IPS-18a (cell line): ENCODE measurements around the gene OPA1.

Experiments used
- H3K27ac ChIP-seq: one replicate; pipeline ENCODE4 v1.5.1; 2013; ENCODE audit warnings: low read length
- H3K27me3 ChIP-seq: one replicate; pipeline ENCODE4 v1.6.1; 2013; ENCODE audit warnings: mild to moderate bottlenecking, low read length; ENCODE audit not compliant: control insufficient read depth, insufficient read depth
- H3K36me3 ChIP-seq: one replicate; pipeline ENCODE4 v1.6.1; 2013; ENCODE audit warnings: low read depth, low read length; ENCODE audit not compliant: control insufficient read depth
- H3K4me1 ChIP-seq: one replicate; pipeline ENCODE4 v1.6.1; 2013; ENCODE audit warnings: low read depth, low read length; ENCODE audit not compliant: control insufficient read depth
- H3K4me3 ChIP-seq: one replicate; pipeline ENCODE4 v1.5.1; 2013; ENCODE audit warnings: low read length
- H3K9ac ChIP-seq: one replicate; pipeline ENCODE4 v1.6.1; 2013; ENCODE audit warnings: mild to moderate bottlenecking, low read length, moderate library complexity
- H3K9me3 ChIP-seq: one replicate; pipeline ENCODE4 v1.6.1; 2013; ENCODE audit warnings: low read depth, low read length; ENCODE audit not compliant: control insufficient read depth

The OPA1 gene

GRCh38 chr3:193681631-193682030 lies 88.6 kb downstream of the OPA1 start:
- Histone ChIP-seq H3K4me1 (peaks cover 5% of the 10 kb centered on the region), H3K9me3 (no peaks in the 10 kb centered on the region), H3K9ac (no peak overlapping the region), H3K4me3 (no peak overlapping the region), H3K27ac (no peak overlapping the region), H3K27me3 (no peaks in the 10 kb centered on the region), H3K36me3 (no peaks in the 10 kb centered on the region)

GRCh38 chr3:193686665-193687483 lies 93.9 kb downstream of the OPA1 start:
- Histone ChIP-seq H3K4me1 (no peaks in the 10 kb centered on the region), H3K4me3 (no peak overlapping the region), H3K9me3 (no peaks in the 10 kb centered on the region), H3K27me3 (no peaks in the 10 kb centered on the region), H3K27ac (no peak overlapping the region), H3K9ac (no peak overlapping the region), H3K36me3 (peaks cover 3% of the 10 kb centered on the region)

GRCh38 chr3:193688834-193689714 lies 96.1 kb downstream of the OPA1 start:
- Histone ChIP-seq H3K36me3 (peaks cover 20% of the 10 kb centered on the region), H3K27me3 (no peaks in the 10 kb centered on the region), H3K4me1 (no peaks in the 10 kb centered on the region), H3K9ac (no peak overlapping the region), H3K9me3 (no peaks in the 10 kb centered on the region), H3K27ac (no peak overlapping the region), H3K4me3 (no peak overlapping the region)

- Histone ChIP-seq H3K27ac (no peak overlapping the region), H3K4me3 (no peak overlapping the region), H3K4me1 (no peaks in the 10 kb centered on the region), H3K36me3 (peaks cover 37% of the 10 kb centered on the region), H3K9me3 (no peaks in the 10 kb centered on the region), H3K9ac (no peak overlapping the region), H3K27me3 (no peaks in the 10 kb centered on the region)
Measured at GRCh38 chr3:193693774-193694173, 100.8 kb downstream of the OPA1 start.

- H3K4me1 ChIP-seq, result no peaks in the 10 kb centered on the region
- peaks cover 3% of the 10 kb centered on the region for H3K27me3 ChIP-seq
- no peak overlapping the region for H3K4me3 ChIP-seq
- H3K9me3 ChIP-seq, result no peaks in the 10 kb centered on the region
- no peak overlapping the region for H3K27ac ChIP-seq
- no peaks in the 10 kb centered on the region for H3K36me3 ChIP-seq
- H3K9ac ChIP-seq, result no peak overlapping the region
Measured at GRCh38 chr3:193701953-193702635, 109.1 kb downstream of the OPA1 start.

- H3K9me3 ChIP-seq, result no peaks in the 10 kb centered on the region
- H3K27me3 ChIP-seq, result peaks cover 3% of the 10 kb centered on the region
- H3K36me3 ChIP-seq, result no peaks in the 10 kb centered on the region
- H3K9ac ChIP-seq, result no peak overlapping the region
- no peak overlapping the region for H3K27ac ChIP-seq
- H3K4me3 ChIP-seq, result no peak overlapping the region
- no peaks in the 10 kb centered on the region for H3K4me1 ChIP-seq
Measured at GRCh38 chr3:193702967-193703366, 110.0 kb downstream of the OPA1 start.

- no peak overlapping the region for H3K27ac ChIP-seq
- no peaks in the 10 kb centered on the region for H3K9me3 ChIP-seq
- H3K36me3 ChIP-seq, result no peaks in the 10 kb centered on the region
- H3K4me3 ChIP-seq, result no peak overlapping the region
- no peaks in the 10 kb centered on the region for H3K4me1 ChIP-seq
- peaks cover 3% of the 10 kb centered on the region for H3K27me3 ChIP-seq
- H3K9ac ChIP-seq, result no peak overlapping the region
Measured at GRCh38 chr3:193704431-193704830, 111.4 kb downstream of the OPA1 start.

GRCh38 chr3:193708270-193708669 lies 115.3 kb downstream of the OPA1 start:
- Histone ChIP-seq H3K27me3 (peaks cover 10% of the 10 kb centered on the region), H3K9me3 (no peaks in the 10 kb centered on the region), H3K27ac (no peak overlapping the region), H3K4me3 (no peak overlapping the region), H3K4me1 (peaks cover 20% of the 10 kb centered on the region), H3K36me3 (no peaks in the 10 kb centered on the region), H3K9ac (no peak overlapping the region)

GRCh38 chr3:193710286-193711165 lies 117.5 kb downstream of the OPA1 start:
- peaks cover 20% of the 10 kb centered on the region for H3K4me1 ChIP-seq
- H3K9ac ChIP-seq, result no peak overlapping the region
- H3K27ac ChIP-seq, result no peak overlapping the region
- H3K36me3 ChIP-seq, result no peaks in the 10 kb centered on the region
- H3K4me3 ChIP-seq, result no peak overlapping the region
- peaks cover 9% of the 10 kb centered on the region for H3K27me3 ChIP-seq
- peaks cover 16% of the 10 kb centered on the region for H3K9me3 ChIP-seq

- no peaks in the 10 kb centered on the region for H3K36me3 ChIP-seq
- peaks cover 16% of the 10 kb centered on the region for H3K9me3 ChIP-seq
- H3K4me3 ChIP-seq, result no peak overlapping the region
- H3K27me3 ChIP-seq, result peaks cover 9% of the 10 kb centered on the region
- H3K27ac ChIP-seq, result no peak overlapping the region
- no peak overlapping the region for H3K9ac ChIP-seq
- peaks cover 20% of the 10 kb centered on the region for H3K4me1 ChIP-seq
Measured at GRCh38 chr3:193711166-193711485, 118.1 kb downstream of the OPA1 start.

GRCh38 chr3:193711523-193711963 lies 118.5 kb downstream of the OPA1 start:
- H3K9ac ChIP-seq, result no peak overlapping the region
- peaks cover 9% of the 10 kb centered on the region for H3K27me3 ChIP-seq
- peaks cover 16% of the 10 kb centered on the region for H3K9me3 ChIP-seq
- H3K4me1 ChIP-seq, result peaks cover 20% of the 10 kb centered on the region
- H3K36me3 ChIP-seq, result no peaks in the 10 kb centered on the region
- H3K27ac ChIP-seq, result no peak overlapping the region
- H3K4me3 ChIP-seq, result no peak overlapping the region
